Keratinocyte (primary cell): Measurements from ENCODE around the gene PARD6G. TPM values are rescaled to one million over a fixed set of nuclear protein-coding genes. Genes with fewer than 3 reads are reported as not detected.

Experiments
- DNase-seq: peaks from one replicate; pipeline ENCODE4 v3.0.0-alpha.2; 2011; ENCODE audit warnings: low read depth, missing footprints, low spot score
- FAIRE-seq: peaks from 2 replicates; lab custom pipeline; 2011; peaks lifted over from hg19 to GRCh38; lab: Jason Lieb, UNC
- H2AFZ ChIP-seq: 2 replicates; pipeline ENCODE4 v1.6.0; 2012; ENCODE audit warnings: low read length, control low read depth, inconsistent platforms; ENCODE audit not compliant: control insufficient read depth
- H3K27ac ChIP-seq: 2 replicates; pipeline ENCODE4 v1.5.1; 2011; ENCODE audit warnings: low read length; ENCODE audit not compliant: control insufficient read depth, insufficient read depth
- H3K27me3 ChIP-seq: 3 replicates; pipeline ENCODE4 v1.6.0; 2011; ENCODE audit warnings: low read length; ENCODE audit not compliant: control insufficient read depth, insufficient read depth; ENCODE audit errors: extremely low read depth
- H3K36me3 ChIP-seq, 2 experiments: 2 replicates in 1 of 2; 3 replicates in 1 of 2; pipeline ENCODE4 v1.5.1; 2011; ENCODE audit warnings: low read length in 2 of 2, mild to moderate bottlenecking in 1 of 2; ENCODE audit not compliant: control insufficient read depth in 2 of 2, insufficient read depth in 2 of 2; ENCODE audit errors: extremely low read depth in 1 of 2
- H3K4me1 ChIP-seq: 3 replicates; pipeline ENCODE4 v1.5.1; 2011; ENCODE audit warnings: low read length; ENCODE audit not compliant: control insufficient read depth, insufficient read depth; ENCODE audit errors: extremely low read depth
- H3K4me2 ChIP-seq: 3 replicates; pipeline ENCODE4 v1.6.0; 2011; ENCODE audit warnings: low read depth, low read length; ENCODE audit not compliant: control insufficient read depth, insufficient read depth; ENCODE audit errors: extremely low read depth
- H3K4me3 ChIP-seq, 3 experiments: fragments of 200-600 bp in 1 of 3; sonication (generic) in 1 of 3; 2 replicates in 2 of 3; 3 replicates in 1 of 3; pipeline ENCODE4 v1.5.1; 2011 to 2016; ENCODE audit warnings: low read length in 3 of 3, mild to moderate bottlenecking in 3 of 3, control low read depth in 2 of 3, inconsistent platforms in 1 of 3, low read depth in 1 of 3, mixed read lengths in 1 of 3, mixed run types in 1 of 3, moderate library complexity in 1 of 3; ENCODE audit not compliant: control insufficient read depth in 2 of 3, insufficient read depth in 2 of 3; ENCODE audit errors: extremely low read depth in 1 of 3
- H3K79me2 ChIP-seq: 2 replicates; pipeline ENCODE4 v1.6.0; 2012; ENCODE audit warnings: low read length; ENCODE audit not compliant: control insufficient read depth, insufficient read depth
- H3K9ac ChIP-seq: 3 replicates; pipeline ENCODE4 v1.6.0; 2011; ENCODE audit warnings: low read length; ENCODE audit not compliant: control insufficient read depth, insufficient read depth; ENCODE audit errors: extremely low read depth
- H3K9me1 ChIP-seq: 3 replicates; pipeline ENCODE4 v1.6.0; 2011; ENCODE audit warnings: low read length; ENCODE audit not compliant: control insufficient read depth, insufficient read depth; ENCODE audit errors: extremely low read depth
- H3K9me3 ChIP-seq: 2 replicates; pipeline ENCODE4 v1.5.1; 2012; ENCODE audit warnings: low read depth, low read length; ENCODE audit not compliant: control insufficient read depth
- H4K20me1 ChIP-seq: 3 replicates; pipeline ENCODE4 v1.6.0; 2011; ENCODE audit warnings: low read length; ENCODE audit not compliant: control insufficient read depth, insufficient read depth; ENCODE audit errors: extremely low read depth
- CTCF ChIP-seq, 3 experiments: IDR thresholded peaks in 1 of 3; conservative IDR thresholded peaks in 1 of 3; optimal IDR thresholded peaks in 1 of 3; 2 replicates in 2 of 3; 3 replicates in 1 of 3; pipeline versions ENCODE3 to v1.5.1; 2011; ENCODE audit warnings: low read length in 3 of 3, mild to moderate bottlenecking in 3 of 3, moderate library complexity in 2 of 3, control low read depth in 1 of 3, inconsistent platforms in 1 of 3; ENCODE audit not compliant: insufficient read depth in 2 of 3; ENCODE audit errors: extremely low read depth in 1 of 3
- EZH2 ChIP-seq: IDR thresholded peaks from one replicate; pipeline ENCODE4 v1.6.1; 2012; ENCODE audit warnings: inconsistent platforms, mild to moderate bottlenecking, low read length, moderate library complexity
- dilution Hi-C: fragments of 300-500 bp; cut with MboI; formaldehyde crosslinking; loops from one replicate; pipeline ENCODE4 v1.7.0; 2020; ENCODE audit warnings: low sequenced_read_pairs; ENCODE audit not compliant: extremely low pct_ligation_motif_present
- polyA plus RNA-seq, 5 experiments: library from polyadenylated mRNA; depleted of rRNA in 3 of 5; stranded (reverse) in 3 of 5; stranded (forward) in 1 of 5; unstranded in 1 of 5; fragments of >200 nt; gene quantifications; 1 replicate in 1 of 5; 2 replicates in 3 of 5; 3 replicates in 1 of 5; pipeline versions ENCODE4 v1.2.1 to v1.2.3, GENCODE V29; 2011 to 2012; ENCODE audit warnings: missing spikeins in 2 of 5, low read depth in 1 of 5, low replicate concordance in 1 of 5

The PARD6G gene
- polyA plus RNA-seq, 1 donor (not counting 4 experiments of a cell fraction or from before 2014, with no cell fraction given): 21.3 TPM

GRCh38 chr18:80120932-80121331 lies 126.4 kb downstream of the PARD6G start:
- Histone ChIP-seq H3K9me1 (no peaks in the 10 kb centered on the region), H2AFZ (no peak overlapping the region), H3K4me1 (peaks cover 8% of the 10 kb centered on the region), H3K27ac (no peak overlapping the region), H3K9ac (no peak overlapping the region), H3K79me2 (peaks cover 76% of the 10 kb centered on the region), H3K4me2 (no peak overlapping the region), H3K27me3 (no peaks in the 10 kb centered on the region), H4K20me1 (peaks cover 10% of the 10 kb centered on the region), H3K4me3 (no peak overlapping the region), H3K9me3 (no peaks in the 10 kb centered on the region), H3K36me3 (peaks cover 5 to 7% of the 10 kb centered on the region in 2 experiments)
- no peak for FAIRE-seq
- TF ChIP-seq CTCF (optimal IDR thresholded peaks at IDR 0.05 in 1 of 3, IDR thresholded peaks at IDR 0.05 in 1 of 3, conservative IDR thresholded peaks at IDR 0.05 in 1 of 3; ENCODE audit: extremely low read depth in 1 of 3, insufficient read depth in 2 of 3, low read length in 3 of 3) (no peak), EZH2 (no peak)
- dilution Hi-C loops: no loop called here
- DNase-seq: no peak

- no peak overlapping the region for H3K9ac ChIP-seq
- H3K4me1 ChIP-seq: peaks cover 5% of the 10 kb centered on the region
- H3K79me2 ChIP-seq: peaks cover 77% of the 10 kb centered on the region
- H3K4me3 ChIP-seq: no peak overlapping the region
- DNase-seq (no peak), FAIRE-seq (no peak)
- no peaks in the 10 kb centered on the region for H3K27me3 ChIP-seq
- no peaks in the 10 kb centered on the region for H3K9me1 ChIP-seq
- H2AFZ ChIP-seq: no peak overlapping the region
- no peak overlapping the region for H3K27ac ChIP-seq
- H3K36me3 ChIP-seq: peaks cover 5 to 7% of the 10 kb centered on the region in 2 experiments
- peaks cover 6% of the 10 kb centered on the region for H4K20me1 ChIP-seq
- no peaks in the 10 kb centered on the region for H3K9me3 ChIP-seq
- no peak for TF ChIP-seq CTCF (optimal IDR thresholded peaks at IDR 0.05 in 1 of 3, IDR thresholded peaks at IDR 0.05 in 1 of 3, conservative IDR thresholded peaks at IDR 0.05 in 1 of 3; ENCODE audit: extremely low read depth in 1 of 3, insufficient read depth in 2 of 3, low read length in 3 of 3)
- no peak for TF ChIP-seq EZH2
- dilution Hi-C loops: no loop called here
- no peak overlapping the region for H3K4me2 ChIP-seq
These were observed 128.2 kb downstream of the PARD6G start for GRCh38 chr18:80119111-80119510.
